Measurements from ENCODE around the gene PSMA7.
"Not testable (repeated sequence)": the region's sequence is repeated elsewhere in the genome, so short reads cannot be mapped to it uniquely, and the experiment has no call there.

Gene PSMA7

GRCh38 chr20:62151225-62151624 lies 8.0 kb upstream of the PSMA7 start:
- no peak for FAIRE-seq

GRCh38 chr20:62150310-62150575 lies 7.0 kb upstream of the PSMA7 start:
- FAIRE-seq = no peak

GRCh38 chr20:62149532-62150309 lies 6.5 kb upstream of the PSMA7 start:
- no peak for FAIRE-seq

GRCh38 chr20:62148908-62149314 lies 5.7 kb upstream of the PSMA7 start:
- no peak for FAIRE-seq

GRCh38 chr20:62148383-62148782 lies 5.2 kb upstream of the PSMA7 start:
- not testable (repeated sequence) for FAIRE-seq

GRCh38 chr20:62147528-62147927 lies 4.3 kb upstream of the PSMA7 start:
- no peak for FAIRE-seq

GRCh38 chr20:62147125-62147524 lies 3.9 kb upstream of the PSMA7 start:
- FAIRE-seq = no peak

- no peak for FAIRE-seq
These were observed 3.0 kb upstream of the PSMA7 start for GRCh38 chr20:62146019-62146755.

- no peak for FAIRE-seq
These were observed 2.5 kb upstream of the PSMA7 start for GRCh38 chr20:62145688-62146018.

GRCh38 chr20:62143957-62144825 lies 997 bp upstream of the PSMA7 start:
- FAIRE-seq = no peak

GRCh38 chr20:62142252-62143080 lies 728 bp downstream of the PSMA7 start:
- no peak for FAIRE-seq

GRCh38 chr20:62141397-62142251 lies 1.6 kb downstream of the PSMA7 start:
- FAIRE-seq = no peak

- FAIRE-seq = no peak
These were observed 2.2 kb downstream of the PSMA7 start for GRCh38 chr20:62141043-62141396.

- FAIRE-seq = no peak
These were observed 3.6 kb downstream of the PSMA7 start for GRCh38 chr20:62139636-62140035.

- FAIRE-seq = no peak
These were observed 4.3 kb downstream of the PSMA7 start for GRCh38 chr20:62138912-62139311.

- FAIRE-seq = no peak
These were observed 5.0 kb downstream of the PSMA7 start for GRCh38 chr20:62138204-62138543.

GRCh38 chr20:62137478-62138203 lies 5.6 kb downstream of the PSMA7 start:
- FAIRE-seq = no peak

GRCh38 chr20:62137092-62137384 lies 6.2 kb downstream of the PSMA7 start:
- no peak for FAIRE-seq

- no peak for FAIRE-seq
These were observed 6.7 kb downstream of the PSMA7 start for GRCh38 chr20:62136283-62137091.

- FAIRE-seq = no peak
These were observed 7.5 kb downstream of the PSMA7 start for GRCh38 chr20:62135573-62136266.
